Kidney (tissue), 14 donors: Measurements from ENCODE around the gene ACSBG1. TPM values are rescaled to one million over a fixed set of nuclear protein-coding genes. Genes with fewer than 3 reads are reported as not detected.

Experiments used
- DNase-seq, 5 donors: peaks; one replicate each; pipeline ENCODE4 v3.0.0-alpha.2; 2013 to 2020
- FAIRE-seq: peaks from 2 replicates; lab custom pipeline; 2012; peaks lifted over from hg19 to GRCh38; lab: Jason Lieb, UNC
- H3K27ac ChIP-seq, 2 donors: one replicate each; pipeline ENCODE4 v1.7.0; 2013; ENCODE audit warnings: low read depth in 2 of 2, low read length in 2 of 2, inconsistent platforms in 1 of 2
- H3K27me3 ChIP-seq: one replicate; pipeline ENCODE4 v1.7.1; 2013; ENCODE audit warnings: low read length, inconsistent platforms; ENCODE audit not compliant: control insufficient read depth, insufficient read depth
- H3K36me3 ChIP-seq, 3 donors: one replicate each; pipeline versions ENCODE4 v1.7.0 to v1.7.1; 2013; ENCODE audit warnings: low read length in 3 of 3, control low read depth in 1 of 3, inconsistent platforms in 1 of 3; ENCODE audit not compliant: insufficient read depth in 3 of 3, control insufficient read depth in 2 of 3
- H3K4me1 ChIP-seq, 3 donors: one replicate each; pipeline versions ENCODE4 v1.7.0 to v1.7.1; 2013; ENCODE audit warnings: low read length in 3 of 3, inconsistent platforms in 1 of 3, low read depth in 1 of 3; ENCODE audit not compliant: control insufficient read depth in 2 of 3, insufficient read depth in 2 of 3
- H3K4me3 ChIP-seq, 3 donors: one replicate each; pipeline versions ENCODE4 v1.7.0 to v1.8.1; 2013; ENCODE audit warnings: low read length in 3 of 3, control low read depth in 1 of 3, inconsistent platforms in 1 of 3
- H3K9ac ChIP-seq, 3 donors: one replicate each; pipeline versions ENCODE4 v1.7.0 to v1.7.1; 2013; ENCODE audit warnings: low read length in 3 of 3, control low read depth in 1 of 3, inconsistent platforms in 1 of 3
- H3K9me3 ChIP-seq, 3 donors: one replicate each; pipeline versions ENCODE4 v1.7.0 to v1.7.1; 2013; ENCODE audit warnings: low read length in 3 of 3, control low read depth in 1 of 3, inconsistent platforms in 1 of 3; ENCODE audit not compliant: control insufficient read depth in 2 of 3, insufficient read depth in 1 of 3
- CTCF ChIP-seq: IDR thresholded peaks from 3 replicates; pipeline ENCODE4 v1.5.1; 2012; ENCODE audit warnings: mild to moderate bottlenecking, moderate library complexity, borderline replicate concordance; ENCODE audit not compliant: insufficient read depth; ENCODE audit errors: extremely low read depth
- intact Hi-C: fragments of 100-400 bp; cut with DNase I; formaldehyde crosslinking; loops from one replicate; pipeline ENCODE4 v1.11.1; 2022
- polyA plus RNA-seq: library from polyadenylated mRNA; stranded (reverse); fragments of 350-450 nt; fragmentation: Illumina TruSeq; extraction: RNeasy Lipid Tissue Mini Kit (QIAGEN cat#74804); gene quantifications from one replicate; pipeline ENCODE4 v1.2.3, GENCODE V29; 2014; ENCODE audit warnings: low read depth, low replicate concordance; ENCODE audit not compliant: insufficient read depth
- total RNA-seq: library from RNA; stranded (reverse); fragmentation: NEBNext Ultra II Directional; extraction: Animal tissue kit (Norgen Biotek cat#: 25700); gene quantifications from one replicate; pipeline ENCODE4 v1.2.1, GENCODE V29; 2021
- donor health status: control.
- donor health status: control.
- donor health status: control.
- donor health status: control.
- donor health status: control.
- donor health status: DM: yes; HTN: yes; CAD: no.
- donor health status: Normal renal cell carcinoma (clear cell type).

ACSBG1 gene
- total and polyA plus RNA-seq, 2 donors from 2014 or later = 0.13 to 0.86 TPM

GRCh38 chr15:78203346-78204225 is 30.8 kb downstream of the ACSBG1 start:
- Histone ChIP-seq H3K9me3 (no peaks in the 10 kb centered on the region), H3K27me3 (no peaks in the 10 kb centered on the region), H3K4me1 (no peaks in the 10 kb centered on the region), H3K36me3 (no peaks in the 10 kb centered on the region), H3K27ac (no peak overlapping the region), H3K9ac (no peak overlapping the region), H3K4me3 (no peak overlapping the region)
- FAIRE-seq (no peak), DNase-seq (no peak)
- intact Hi-C loops = no loop called here
- TF ChIP-seq CTCF = no peak

GRCh38 chr15:78201281-78202190 is 32.8 kb downstream of the ACSBG1 start:
- Histone ChIP-seq H3K4me3 (no peak overlapping the region), H3K27me3 (no peaks in the 10 kb centered on the region), H3K9me3 (no peaks in the 10 kb centered on the region), H3K9ac (no peak overlapping the region), H3K4me1 (no peaks in the 10 kb centered on the region), H3K27ac (no peak overlapping the region), H3K36me3 (no peaks in the 10 kb centered on the region)
- intact Hi-C loops = no loop called here
- no peak for DNase-seq
- TF ChIP-seq CTCF = no peak
- FAIRE-seq = no peak

GRCh38 chr15:78200276-78200930 is 34.0 kb downstream of the ACSBG1 start:
- no peaks in the 10 kb centered on the region for H3K27me3 ChIP-seq
- H3K4me3 ChIP-seq = no peak overlapping the region
- no peak overlapping the region for H3K9ac ChIP-seq
- FAIRE-seq (no peak), DNase-seq (no peak)
- TF ChIP-seq CTCF = no peak
- H3K4me1 ChIP-seq = no peaks in the 10 kb centered on the region
- H3K9me3 ChIP-seq = no peaks in the 10 kb centered on the region
- intact Hi-C loops = no loop called here
- no peak overlapping the region for H3K27ac ChIP-seq
- no peaks in the 10 kb centered on the region for H3K36me3 ChIP-seq
